ENCODE results near the gene HTT-AS.

GRCh38 chr4:3070709-3071500, 3.4 kb downstream of the HTT-AS start:
- TF ChIP-seq CTCF (conservative IDR thresholded peaks at IDR 0.05; ENCODE audit: low read length) = no peak
- no peak for TF ChIP-seq EZH2phosphoT487 (IDR thresholded peaks at IDR 0.05; ENCODE audit: borderline replicate concordance)

All from Loucy (cell line).